ENCODE measurements around the gene FALEC.
A peak's percentile ranks its signal among the peaks of the same experiment; 100 is the strongest.
"Not testable (repeated sequence)": the region's sequence is repeated elsewhere in the genome, so short reads cannot be mapped to it uniquely, and the experiment has no call there.

FALEC gene

DNA sequence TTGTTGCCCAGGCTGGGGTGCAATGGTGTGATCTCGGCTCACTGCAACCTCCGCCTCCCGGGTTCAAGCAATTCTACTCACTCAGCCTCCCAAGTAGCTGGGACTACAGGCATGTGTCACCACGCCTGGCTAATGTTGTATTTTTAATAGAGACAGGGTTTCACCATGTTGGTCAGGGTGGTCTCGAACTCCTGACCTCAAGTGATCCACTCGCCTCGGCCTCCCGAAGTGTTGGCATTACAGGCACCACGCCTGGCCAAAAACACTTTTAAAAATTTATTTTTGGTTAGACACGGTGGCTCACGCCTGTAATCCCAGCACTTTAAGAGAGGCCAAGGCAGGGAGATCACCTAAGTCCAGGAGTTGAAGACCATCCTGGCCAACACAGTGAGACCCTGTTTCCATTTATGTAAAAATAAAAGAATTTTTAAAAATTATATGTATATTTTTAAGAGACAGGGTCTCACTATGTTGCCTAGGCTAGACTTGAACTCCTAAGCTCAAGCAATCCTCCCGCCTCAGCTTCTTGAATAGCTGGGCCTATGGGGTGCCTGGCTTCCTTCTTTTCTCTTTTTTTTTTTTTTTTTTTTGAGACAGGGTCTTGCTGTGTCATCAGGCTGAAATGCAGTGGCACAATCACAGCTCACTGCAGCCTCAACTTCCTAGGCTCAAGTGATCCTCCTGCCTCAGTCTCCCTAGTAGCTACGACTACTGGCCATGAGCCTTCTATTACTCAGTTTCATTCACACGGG, 49.9 kb downstream of the FALEC start:
- H3K9me3 ChIP-seq (ENCODE audit: control insufficient read depth in 2 of 2, low read length in 2 of 2); H3K4me3 ChIP-seq (ENCODE audit: low read length in 2 of 2); H3K27me3 ChIP-seq (ENCODE audit: control insufficient read depth in 1 of 2, insufficient read depth in 2 of 2, low read length in 2 of 2); H3K36me3 ChIP-seq (ENCODE audit: control insufficient read depth in 2 of 2, insufficient read depth in 2 of 2, low read length in 2 of 2); H3K9ac ChIP-seq (ENCODE audit: low read length in 2 of 2): not testable (repeated sequence)
- peaks cover 84% of the 10 kb centered on the region for H3K4me1 ChIP-seq (ENCODE audit: control insufficient read depth, insufficient read depth, low read length)
- H3K27ac ChIP-seq (ENCODE audit: low read length) = peak overlapping the region; percentile 100

DNA sequence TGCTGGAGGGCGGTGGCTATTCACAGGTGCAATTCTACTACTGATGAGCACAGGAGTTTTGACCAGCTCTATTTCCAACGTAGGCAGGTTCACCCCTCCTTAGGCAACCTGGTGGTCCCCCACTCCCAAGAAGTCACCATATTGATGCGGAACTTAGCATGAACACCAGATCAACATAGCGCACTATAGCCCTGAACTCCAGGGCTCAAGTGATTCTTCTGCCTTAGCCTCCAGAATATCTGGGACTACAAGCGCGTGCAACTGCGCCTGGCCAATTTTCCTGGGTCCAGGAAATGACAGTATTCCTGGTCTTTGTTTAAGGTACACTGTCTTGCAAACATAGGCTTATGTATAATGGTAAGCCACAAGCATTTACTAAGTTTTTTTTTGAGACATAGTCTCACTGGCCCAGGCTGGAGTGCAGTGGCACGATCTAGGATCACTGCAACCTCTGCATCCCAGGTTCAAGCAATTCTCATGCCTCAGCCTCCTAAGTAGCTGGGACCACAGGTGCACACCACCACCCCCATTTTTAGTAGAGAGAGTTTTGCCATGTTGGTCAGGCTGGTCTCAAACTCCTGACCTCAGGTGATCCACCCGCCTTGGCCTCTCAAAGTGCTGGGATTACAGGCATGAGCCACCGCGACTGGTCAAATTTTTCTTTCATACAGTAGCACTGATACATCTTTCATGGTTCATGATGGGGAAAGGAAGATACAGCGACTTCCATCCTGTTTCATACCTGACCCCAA, 51.2 kb downstream of the FALEC start:
- H3K9ac ChIP-seq (ENCODE audit: low read length in 2 of 2) = peak overlapping the region; percentile 67 to 68
- H3K36me3 ChIP-seq (ENCODE audit: control insufficient read depth in 2 of 2, insufficient read depth in 2 of 2, low read length in 2 of 2) = no peaks in the 10 kb centered on the region
- H3K4me3 ChIP-seq (ENCODE audit: low read length in 2 of 2) = peak overlapping the region; percentile 64 to 70
- no peaks in the 10 kb centered on the region for H3K9me3 ChIP-seq (ENCODE audit: control insufficient read depth in 2 of 2, low read length in 2 of 2)
- H3K27ac ChIP-seq (ENCODE audit: low read length) = peak overlapping the region; percentile 93
- no peaks in the 10 kb centered on the region for H3K27me3 ChIP-seq (ENCODE audit: control insufficient read depth in 1 of 2, insufficient read depth in 2 of 2, low read length in 2 of 2)
- H3K4me1 ChIP-seq (ENCODE audit: control insufficient read depth, insufficient read depth, low read length) = peaks cover 82% of the 10 kb centered on the region

DNA sequence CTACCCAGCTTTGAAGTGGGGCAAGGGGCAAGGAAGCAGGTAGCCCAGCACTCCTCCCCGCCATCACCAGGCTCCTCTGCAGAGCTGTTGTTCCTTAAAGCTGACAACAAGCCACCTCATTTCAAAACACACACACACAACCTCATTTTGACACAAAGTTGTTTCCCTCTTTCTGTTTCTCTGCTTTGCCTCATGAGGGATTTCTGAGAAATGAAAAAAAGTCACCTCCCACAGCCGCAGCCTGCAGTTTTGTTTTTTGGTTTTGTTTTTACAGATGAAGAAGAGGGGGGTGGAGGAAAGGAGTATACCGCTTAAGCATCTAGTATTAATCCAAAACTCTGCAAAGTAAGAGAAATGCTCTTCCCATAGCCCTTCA, 51.8 kb downstream of the FALEC start:
- H3K27ac ChIP-seq (ENCODE audit: low read length) = peak overlapping the region; percentile 93
- H3K4me3 ChIP-seq (ENCODE audit: low read length in 2 of 2) = peak overlapping the region; percentile 64 to 70
- H3K36me3 ChIP-seq (ENCODE audit: control insufficient read depth in 2 of 2, insufficient read depth in 2 of 2, low read length in 2 of 2) = peaks cover 0 to 2% of the 10 kb centered on the region in 2 donors
- H3K9me3 ChIP-seq (ENCODE audit: control insufficient read depth in 2 of 2, low read length in 2 of 2) = no peaks in the 10 kb centered on the region
- peaks cover 77% of the 10 kb centered on the region for H3K4me1 ChIP-seq (ENCODE audit: control insufficient read depth, insufficient read depth, low read length)
- peak overlapping the region; percentile 67 to 68 for H3K9ac ChIP-seq (ENCODE audit: low read length in 2 of 2)
- H3K27me3 ChIP-seq (ENCODE audit: control insufficient read depth in 1 of 2, insufficient read depth in 2 of 2, low read length in 2 of 2) = no peaks in the 10 kb centered on the region

DNA sequence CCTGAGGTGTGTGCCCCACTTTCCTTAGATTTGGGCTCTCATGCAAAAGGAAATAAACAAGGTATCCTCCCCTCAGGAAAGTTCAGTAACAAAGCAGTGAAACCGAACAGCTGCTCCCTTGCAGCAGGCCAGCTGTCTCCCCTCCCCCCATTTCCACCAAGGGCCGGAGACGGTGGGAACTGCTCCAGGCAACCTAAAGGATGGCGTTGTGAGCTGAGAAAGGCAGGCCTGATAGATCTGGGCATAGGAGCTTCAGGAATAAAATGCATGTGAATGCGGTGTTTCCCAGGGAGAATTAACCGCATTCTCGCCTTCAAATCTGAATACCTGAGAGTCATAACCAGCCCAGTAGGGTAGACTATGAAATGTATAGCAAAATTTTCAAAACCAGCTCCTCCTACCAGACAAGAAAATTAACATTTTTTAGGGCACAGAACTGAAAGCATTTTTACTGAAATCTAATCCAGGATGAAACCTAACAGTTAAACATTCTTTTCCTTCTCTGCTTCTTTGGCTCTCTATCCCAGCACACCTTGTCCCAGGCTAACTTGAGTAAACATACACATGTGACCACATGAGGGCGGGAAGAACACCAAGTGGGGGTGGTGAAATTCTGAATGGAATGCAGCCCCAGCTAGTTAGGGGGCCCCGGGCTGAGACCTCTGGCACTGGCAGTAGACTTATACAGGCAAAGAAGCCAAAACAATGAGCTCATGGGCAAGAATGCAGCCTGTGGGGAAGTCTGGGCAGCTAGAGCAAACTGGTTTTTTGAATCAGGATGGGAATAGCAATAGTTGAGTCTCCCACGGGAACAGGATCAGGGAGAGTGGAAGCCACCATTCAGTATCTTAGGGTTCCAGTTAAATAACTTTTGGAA, 52.4 kb downstream of the FALEC start:
- peak overlapping the region; percentile 64 to 70 for H3K4me3 ChIP-seq (ENCODE audit: low read length in 2 of 2)
- H3K27me3 ChIP-seq (ENCODE audit: control insufficient read depth in 1 of 2, insufficient read depth in 2 of 2, low read length in 2 of 2) = no peaks in the 10 kb centered on the region
- peak overlapping the region; percentile 93 for H3K27ac ChIP-seq (ENCODE audit: low read length)
- no peaks in the 10 kb centered on the region for H3K9me3 ChIP-seq (ENCODE audit: control insufficient read depth in 2 of 2, low read length in 2 of 2)
- H3K4me1 ChIP-seq (ENCODE audit: control insufficient read depth, insufficient read depth, low read length) = peaks cover 72% of the 10 kb centered on the region
- peak overlapping the region; percentile 67 to 68 for H3K9ac ChIP-seq (ENCODE audit: low read length in 2 of 2)
- peaks cover 3 to 5% of the 10 kb centered on the region in 2 donors for H3K36me3 ChIP-seq (ENCODE audit: control insufficient read depth in 2 of 2, insufficient read depth in 2 of 2, low read length in 2 of 2)

DNA sequence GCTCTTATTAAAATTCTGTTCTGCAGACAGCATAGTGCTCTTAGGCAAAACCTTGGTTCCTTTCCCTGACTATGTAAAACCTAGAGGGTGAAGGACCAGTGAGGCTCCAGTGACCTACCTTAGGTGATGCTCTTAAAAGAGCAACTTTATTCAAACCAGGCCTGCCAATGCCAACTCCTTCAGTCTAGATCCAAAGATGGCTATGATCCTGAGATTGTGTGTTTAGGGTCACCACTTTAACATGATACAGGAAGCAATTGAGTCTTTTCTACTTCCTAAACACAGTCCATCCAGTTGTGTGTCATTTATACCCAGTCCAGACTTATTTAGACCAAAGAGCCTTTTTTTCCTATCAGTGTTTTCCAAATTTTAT, 53.0 kb downstream of the FALEC start:
- H3K9me3 ChIP-seq (ENCODE audit: control insufficient read depth in 2 of 2, low read length in 2 of 2) = no peaks in the 10 kb centered on the region
- peak overlapping the region; percentile 60 to 70 for H3K4me3 ChIP-seq (ENCODE audit: low read length in 2 of 2)
- H3K4me1 ChIP-seq (ENCODE audit: control insufficient read depth, insufficient read depth, low read length) = peaks cover 72% of the 10 kb centered on the region
- no peaks in the 10 kb centered on the region for H3K27me3 ChIP-seq (ENCODE audit: control insufficient read depth in 1 of 2, insufficient read depth in 2 of 2, low read length in 2 of 2)
- peak overlapping the region; percentile 93 for H3K27ac ChIP-seq (ENCODE audit: low read length)
- peak overlapping the region; percentile 67 to 68 for H3K9ac ChIP-seq (ENCODE audit: low read length in 2 of 2)
- H3K36me3 ChIP-seq (ENCODE audit: control insufficient read depth in 2 of 2, insufficient read depth in 2 of 2, low read length in 2 of 2) = peaks cover 9 to 10% of the 10 kb centered on the region in 2 donors

DNA sequence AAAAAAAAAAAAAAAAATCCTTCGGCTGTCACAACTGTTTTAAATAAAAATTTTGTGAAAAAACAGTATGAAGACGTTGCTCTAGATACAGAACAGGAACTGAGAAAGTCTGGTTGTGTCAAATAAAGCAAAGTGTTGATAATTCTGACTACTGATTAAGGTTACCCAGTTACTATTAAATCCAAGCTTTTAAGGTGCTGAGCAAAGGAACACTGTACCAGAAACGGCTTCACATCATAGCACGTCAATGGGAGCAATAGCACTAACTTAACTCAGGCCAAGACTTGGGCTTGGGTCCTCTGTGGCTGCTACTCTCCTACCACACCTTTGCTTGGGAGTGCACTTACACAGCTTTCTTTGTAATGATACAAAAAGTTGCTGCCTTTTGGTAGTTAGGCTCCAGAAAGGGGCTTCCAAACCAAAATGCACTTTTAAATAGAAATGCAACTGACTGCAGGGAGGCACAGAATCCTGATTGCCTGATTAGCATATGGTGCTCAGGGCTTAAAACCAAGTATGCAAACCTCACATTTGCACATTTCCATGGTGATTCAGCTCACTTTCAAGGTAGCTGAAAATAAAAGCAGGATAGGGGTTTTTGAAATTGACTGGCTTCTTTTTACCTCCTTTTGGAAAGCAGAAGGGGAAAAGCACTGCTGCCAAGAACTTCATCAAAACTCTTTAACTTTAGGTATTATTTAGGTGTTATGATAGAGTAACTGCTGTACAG, 57.5 kb downstream of the FALEC start:
- H3K36me3 ChIP-seq (ENCODE audit: control insufficient read depth in 2 of 2, insufficient read depth in 2 of 2, low read length in 2 of 2) = peaks cover 29 to 46% of the 10 kb centered on the region in 2 donors
- no peak overlapping the region for H3K27ac ChIP-seq (ENCODE audit: low read length)
- peaks cover 50% of the 10 kb centered on the region for H3K4me1 ChIP-seq (ENCODE audit: control insufficient read depth, insufficient read depth, low read length)
- H3K27me3 ChIP-seq (ENCODE audit: control insufficient read depth in 1 of 2, insufficient read depth in 2 of 2, low read length in 2 of 2) = no peaks in the 10 kb centered on the region
- H3K9ac ChIP-seq (ENCODE audit: low read length in 2 of 2) = no peak overlapping the region
- H3K9me3 ChIP-seq (ENCODE audit: control insufficient read depth in 2 of 2, low read length in 2 of 2) = no peaks in the 10 kb centered on the region
- H3K4me3 ChIP-seq (ENCODE audit: low read length in 2 of 2) = peak overlapping the region in 1 of 2 donors; percentile 29

DNA sequence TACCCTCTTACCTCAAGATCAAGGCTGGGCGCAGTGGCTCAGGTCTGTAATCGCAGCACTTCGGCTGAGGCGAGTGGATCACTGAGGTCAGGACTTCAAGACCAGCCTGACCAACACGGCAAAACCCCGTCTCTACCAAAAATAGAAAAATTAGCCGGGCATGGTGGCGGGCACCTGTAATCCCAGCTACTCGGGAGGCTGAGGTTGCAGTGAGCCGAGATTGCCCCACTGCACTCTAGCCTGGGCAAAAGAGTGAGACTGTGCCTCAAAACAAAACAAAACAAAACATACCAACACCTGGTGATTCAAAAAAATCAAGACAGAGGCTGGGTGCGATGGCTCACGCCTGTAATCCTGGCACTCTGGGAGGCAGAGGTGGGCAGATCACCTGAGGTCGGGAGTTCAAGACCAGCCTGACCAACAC, 58.1 kb downstream of the FALEC start:
- not testable (repeated sequence) for H3K4me3 ChIP-seq (ENCODE audit: low read length in 2 of 2); H3K27me3 ChIP-seq (ENCODE audit: control insufficient read depth in 1 of 2, insufficient read depth in 2 of 2, low read length in 2 of 2); H3K9me3 ChIP-seq (ENCODE audit: control insufficient read depth in 2 of 2, low read length in 2 of 2); H3K9ac ChIP-seq (ENCODE audit: low read length in 2 of 2); H3K27ac ChIP-seq (ENCODE audit: low read length)
- Histone ChIP-seq H3K36me3 (ENCODE audit: control insufficient read depth in 2 of 2, insufficient read depth in 2 of 2, low read length in 2 of 2) (peaks cover 29 to 46% of the 10 kb centered on the region in 2 donors), H3K4me1 (ENCODE audit: control insufficient read depth, insufficient read depth, low read length) (peaks cover 44% of the 10 kb centered on the region)

DNA sequence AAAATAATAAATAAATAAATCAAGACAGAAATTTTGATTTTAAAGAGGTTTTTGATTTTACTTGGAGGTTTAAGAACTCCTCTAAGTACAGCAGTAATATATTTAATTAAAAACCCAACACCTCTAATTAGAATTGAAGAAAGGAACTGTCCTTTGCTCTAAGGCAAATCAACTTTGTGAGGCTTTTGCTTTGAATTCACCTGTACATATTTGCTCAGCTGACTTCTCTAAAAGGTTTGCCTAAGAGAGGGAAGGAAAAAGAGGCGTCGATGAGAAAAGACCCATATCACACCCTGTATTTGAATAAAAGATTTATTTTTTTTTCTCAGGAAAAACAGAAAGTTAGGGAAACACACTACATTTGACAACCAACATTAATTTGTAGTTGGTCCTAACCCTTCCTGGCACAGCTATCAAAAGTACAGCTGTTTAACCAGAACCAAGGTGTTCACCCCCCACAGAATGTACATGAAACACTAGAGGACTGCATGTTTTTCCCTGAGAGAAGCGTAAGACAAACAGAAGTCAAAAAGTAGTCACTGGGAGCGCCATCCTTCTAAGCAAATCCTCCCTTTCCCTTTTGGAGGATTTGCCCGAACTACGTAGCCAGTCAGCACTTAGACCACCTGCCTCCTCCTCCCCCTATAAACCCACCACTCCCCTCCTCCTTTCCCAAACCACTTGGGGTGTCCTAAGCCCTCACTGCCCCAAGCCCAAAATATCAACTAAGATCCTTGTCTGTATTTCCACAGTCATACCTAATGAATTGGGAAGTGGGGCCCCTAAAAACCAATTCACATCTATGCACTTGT, 58.9 kb downstream of the FALEC start:
- Histone ChIP-seq H3K4me3 (ENCODE audit: low read length in 2 of 2) (peak overlapping the region; percentile 86 to 100), H3K9ac (ENCODE audit: low read length in 2 of 2) (peak overlapping the region; percentile 64 to 89), H3K36me3 (ENCODE audit: control insufficient read depth in 2 of 2, insufficient read depth in 2 of 2, low read length in 2 of 2) (peaks cover 29 to 46% of the 10 kb centered on the region in 2 donors), H3K9me3 (ENCODE audit: control insufficient read depth in 2 of 2, low read length in 2 of 2) (no peaks in the 10 kb centered on the region), H3K4me1 (ENCODE audit: control insufficient read depth, insufficient read depth, low read length) (peaks cover 36% of the 10 kb centered on the region), H3K27me3 (ENCODE audit: control insufficient read depth in 1 of 2, insufficient read depth in 2 of 2, low read length in 2 of 2) (no peaks in the 10 kb centered on the region), H3K27ac (ENCODE audit: low read length) (peak overlapping the region; percentile 46)

DNA sequence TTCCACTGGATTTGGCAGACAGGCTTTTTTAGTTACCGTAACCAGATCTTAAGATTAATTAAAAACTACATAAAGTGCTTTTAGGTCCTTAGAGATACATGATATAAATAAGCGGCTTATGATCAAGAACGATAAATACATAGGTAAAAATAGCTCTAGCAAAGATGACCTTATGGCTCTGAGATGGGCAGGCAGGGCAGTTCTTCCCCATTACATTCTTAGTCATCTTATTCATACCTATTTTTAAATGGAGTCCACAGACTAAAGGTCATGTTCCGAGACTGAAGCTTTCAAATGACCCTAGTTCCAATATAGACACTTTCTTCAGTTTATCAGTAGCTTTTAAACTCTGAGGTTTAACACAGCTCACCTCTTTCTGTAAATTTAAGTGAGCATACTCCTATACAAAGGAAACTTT, 59.5 kb downstream of the FALEC start:
- peak overlapping the region; percentile 46 for H3K27ac ChIP-seq (ENCODE audit: low read length)
- peak overlapping the region; percentile 86 to 100 for H3K4me3 ChIP-seq (ENCODE audit: low read length in 2 of 2)
- H3K36me3 ChIP-seq (ENCODE audit: control insufficient read depth in 2 of 2, insufficient read depth in 2 of 2, low read length in 2 of 2) = peaks cover 29 to 46% of the 10 kb centered on the region in 2 donors
- H3K27me3 ChIP-seq (ENCODE audit: control insufficient read depth in 1 of 2, insufficient read depth in 2 of 2, low read length in 2 of 2) = no peaks in the 10 kb centered on the region
- peaks cover 30% of the 10 kb centered on the region for H3K4me1 ChIP-seq (ENCODE audit: control insufficient read depth, insufficient read depth, low read length)
- H3K9ac ChIP-seq (ENCODE audit: low read length in 2 of 2) = peak overlapping the region in 1 of 2 donors; percentile 89
- no peaks in the 10 kb centered on the region for H3K9me3 ChIP-seq (ENCODE audit: control insufficient read depth in 2 of 2, low read length in 2 of 2)

All from stomach smooth muscle (tissue), 2 donors.